Osteoblast (primary cell): Measurements from ENCODE around the gene BOK. TPM values are rescaled to one million over a fixed set of nuclear protein-coding genes. Genes with fewer than 3 reads are reported as not detected.

Source experiments
- DNase-seq: peaks from one replicate; pipeline ENCODE4 v3.0.0; 2011; ENCODE audit warnings: low spot score, mixed read lengths; ENCODE audit not compliant: insufficient read length; ENCODE audit errors: missing footprints
- H2AFZ ChIP-seq: 2 replicates; pipeline ENCODE4 v1.6.0; 2011; ENCODE audit warnings: mild to moderate bottlenecking, low read length
- H3K27ac ChIP-seq: 2 replicates; pipeline ENCODE4 v1.5.1; 2011; ENCODE audit warnings: mild to moderate bottlenecking, low read depth, low read length, moderate library complexity
- H3K27me3 ChIP-seq: 2 replicates; pipeline ENCODE4 v1.6.0; 2012; ENCODE audit warnings: mild to moderate bottlenecking, control low read depth, inconsistent platforms, low read length, moderate library complexity; ENCODE audit not compliant: insufficient read depth
- H3K36me3 ChIP-seq: 2 replicates; pipeline ENCODE4 v1.5.1; 2011; ENCODE audit warnings: mild to moderate bottlenecking, low read length, control low read depth, moderate library complexity; ENCODE audit not compliant: insufficient read depth
- H3K4me1 ChIP-seq: 2 replicates; pipeline ENCODE4 v1.5.1; 2011; ENCODE audit warnings: mild to moderate bottlenecking, low read length, control low read depth, moderate library complexity; ENCODE audit not compliant: insufficient read depth
- H3K4me2 ChIP-seq: 2 replicates; pipeline ENCODE4 v1.6.0; 2011; ENCODE audit warnings: mild to moderate bottlenecking, low read length; ENCODE audit not compliant: insufficient read depth
- H3K4me3 ChIP-seq: fragments of 200-600 bp; sonication (generic); 3 replicates; pipeline ENCODE4 v1.5.1; 2012; ENCODE audit warnings: mild to moderate bottlenecking, low read length, inconsistent platforms; ENCODE audit not compliant: insufficient read depth
- H3K79me2 ChIP-seq: 2 replicates; pipeline ENCODE4 v1.6.0; 2012; ENCODE audit warnings: mild to moderate bottlenecking, low read length, control low read depth, inconsistent platforms; ENCODE audit not compliant: insufficient read depth
- H3K9me3 ChIP-seq: 2 replicates; pipeline ENCODE4 v1.5.1; 2011; ENCODE audit warnings: low read depth, low read length, control low read depth
- H4K20me1 ChIP-seq: 2 replicates; pipeline ENCODE4 v1.6.0; 2012; ENCODE audit warnings: mild to moderate bottlenecking, low read length, control low read depth; ENCODE audit not compliant: insufficient read depth
- CTCF ChIP-seq: IDR thresholded peaks from 2 replicates; pipeline ENCODE4 v1.5.1; 2011; ENCODE audit warnings: mild to moderate bottlenecking, low read depth, low read length, moderate library complexity; ENCODE audit errors: extremely low read depth
- total RNA-seq: library from RNA; depleted of rRNA; stranded (reverse); fragments of >200 nt; gene quantifications from 2 replicates; pipeline ENCODE4 v1.2.3, GENCODE V29; 2012

The BOK gene
- total RNA-seq, 1 donor, result 41.3 TPM

GRCh38 chr2:241553981-241554380, 4.6 kb upstream of the BOK start:
- H3K4me2 ChIP-seq, result no peak overlapping the region
- peaks cover 2% of the 10 kb centered on the region for H3K27me3 ChIP-seq
- H3K4me1 ChIP-seq, result peaks cover 20% of the 10 kb centered on the region
- no peak overlapping the region for H3K4me3 ChIP-seq
- DNase-seq, result peak; percentile 72
- TF ChIP-seq CTCF, result no peak
- H2AFZ ChIP-seq, result no peak overlapping the region
- no peaks in the 10 kb centered on the region for H3K9me3 ChIP-seq
- H3K36me3 ChIP-seq, result no peaks in the 10 kb centered on the region
- no peaks in the 10 kb centered on the region for H4K20me1 ChIP-seq
- no peak overlapping the region for H3K27ac ChIP-seq
- no peaks in the 10 kb centered on the region for H3K79me2 ChIP-seq

GRCh38 chr2:241554610-241555322, 3.8 kb upstream of the BOK start:
- H3K27ac ChIP-seq, result no peak overlapping the region
- no peak overlapping the region for H3K4me2 ChIP-seq
- no peaks in the 10 kb centered on the region for H4K20me1 ChIP-seq
- DNase-seq, result peak; percentile 83
- H2AFZ ChIP-seq, result no peak overlapping the region
- peaks cover 16% of the 10 kb centered on the region for H3K4me1 ChIP-seq
- no peak for TF ChIP-seq CTCF
- H3K79me2 ChIP-seq, result no peaks in the 10 kb centered on the region
- H3K9me3 ChIP-seq, result no peaks in the 10 kb centered on the region
- no peaks in the 10 kb centered on the region for H3K36me3 ChIP-seq
- peaks cover 2% of the 10 kb centered on the region for H3K27me3 ChIP-seq
- H3K4me3 ChIP-seq, result no peak overlapping the region

GRCh38 chr2:241555711-241556110, 2.8 kb upstream of the BOK start:
- peaks cover 8% of the 10 kb centered on the region for H3K79me2 ChIP-seq
- H3K36me3 ChIP-seq, result no peaks in the 10 kb centered on the region
- no peak overlapping the region for H3K4me2 ChIP-seq
- H4K20me1 ChIP-seq, result peaks cover 8% of the 10 kb centered on the region
- H3K27ac ChIP-seq, result no peak overlapping the region
- no peak for DNase-seq
- peaks cover 19% of the 10 kb centered on the region for H3K4me1 ChIP-seq
- H3K9me3 ChIP-seq, result no peaks in the 10 kb centered on the region
- no peak for TF ChIP-seq CTCF
- peaks cover 2% of the 10 kb centered on the region for H3K27me3 ChIP-seq
- no peak overlapping the region for H3K4me3 ChIP-seq
- H2AFZ ChIP-seq, result no peak overlapping the region

GRCh38 chr2:241556746-241557145, 1.8 kb upstream of the BOK start:
- no peaks in the 10 kb centered on the region for H3K9me3 ChIP-seq

More at GRCh38 chr2:241556746-241557145, 1.8 kb upstream of the BOK start:
- Histone ChIP-seq H3K27me3 (peaks cover 2% of the 10 kb centered on the region), H3K4me3 (no peak overlapping the region), H4K20me1 (peaks cover 13% of the 10 kb centered on the region), H3K4me1 (peaks cover 20% of the 10 kb centered on the region), H3K79me2 (peaks cover 10% of the 10 kb centered on the region), H3K27ac (no peak overlapping the region), H3K4me2 (no peak overlapping the region), H2AFZ (no peak overlapping the region), H3K36me3 (no peaks in the 10 kb centered on the region)
- DNase-seq, result no peak
- TF ChIP-seq CTCF, result no peak
